ENCODE data around the gene RASD1.

The RASD1 gene

GRCh38 chr17:17510456-17511292 is 14.5 kb upstream of the RASD1 start:
- DNase-seq (ENCODE audit: low read depth in 2 of 2) = no peak

- no peak for DNase-seq (ENCODE audit: low read depth in 2 of 2)
Observed at GRCh38 chr17:17509601-17510425, 13.6 kb upstream of the RASD1 start.

- no peak for DNase-seq (ENCODE audit: low read depth in 2 of 2)
Observed at GRCh38 chr17:17508646-17509591, 12.7 kb upstream of the RASD1 start.

GRCh38 chr17:17508019-17508535 is 11.9 kb upstream of the RASD1 start:
- DNase-seq (ENCODE audit: low read depth in 2 of 2) = no peak

GRCh38 chr17:17507465-17508011 is 11.3 kb upstream of the RASD1 start:
- DNase-seq (ENCODE audit: low read depth in 2 of 2) = no peak

GRCh38 chr17:17506893-17507464 is 10.8 kb upstream of the RASD1 start:
- DNase-seq (ENCODE audit: low read depth in 2 of 2) = no peak

GRCh38 chr17:17506181-17506741 is 10.1 kb upstream of the RASD1 start:
- DNase-seq (ENCODE audit: low read depth in 2 of 2) = no peak

GRCh38 chr17:17505610-17506171 is 9.5 kb upstream of the RASD1 start:
- DNase-seq (ENCODE audit: low read depth in 2 of 2) = no peak

- no peak for DNase-seq (ENCODE audit: low read depth in 2 of 2)
Observed at GRCh38 chr17:17505151-17505550, 9.0 kb upstream of the RASD1 start.

- DNase-seq (ENCODE audit: low read depth in 2 of 2) = no peak
Observed at GRCh38 chr17:17504341-17505140, 8.3 kb upstream of the RASD1 start.

GRCh38 chr17:17503566-17504130 is 7.5 kb upstream of the RASD1 start:
- DNase-seq (ENCODE audit: low read depth in 2 of 2) = no peak

GRCh38 chr17:17502741-17503565 is 6.8 kb upstream of the RASD1 start:
- no peak for DNase-seq (ENCODE audit: low read depth in 2 of 2)

GRCh38 chr17:17500999-17501605 is 4.9 kb upstream of the RASD1 start:
- no peak for DNase-seq (ENCODE audit: low read depth in 2 of 2)

GRCh38 chr17:17499402-17500145 is 3.4 kb upstream of the RASD1 start:
- DNase-seq (ENCODE audit: low read depth in 2 of 2) = no peak

- no peak for DNase-seq (ENCODE audit: low read depth in 2 of 2)
Observed at GRCh38 chr17:17498606-17499301, 2.6 kb upstream of the RASD1 start.

- no peak for DNase-seq (ENCODE audit: low read depth in 2 of 2)
Observed at GRCh38 chr17:17497845-17498520, 1.8 kb upstream of the RASD1 start.

Data from stimulated activated CD8-positive, alpha-beta memory T cell treated with anti-CD3 and anti-CD28 coated beads, Interleukin-15, amount 100 ng/mL, for 48 hours (primary cell).